Measurements from ENCODE around the gene RRAS. TPM values are rescaled to one million over a fixed set of nuclear protein-coding genes. Genes with fewer than 3 reads are reported as not detected.

Gene RRAS
- total RNA-seq, 3 donors from 2014 or later = 43.9 to 89.8 (median 48.6) TPM

DNA sequence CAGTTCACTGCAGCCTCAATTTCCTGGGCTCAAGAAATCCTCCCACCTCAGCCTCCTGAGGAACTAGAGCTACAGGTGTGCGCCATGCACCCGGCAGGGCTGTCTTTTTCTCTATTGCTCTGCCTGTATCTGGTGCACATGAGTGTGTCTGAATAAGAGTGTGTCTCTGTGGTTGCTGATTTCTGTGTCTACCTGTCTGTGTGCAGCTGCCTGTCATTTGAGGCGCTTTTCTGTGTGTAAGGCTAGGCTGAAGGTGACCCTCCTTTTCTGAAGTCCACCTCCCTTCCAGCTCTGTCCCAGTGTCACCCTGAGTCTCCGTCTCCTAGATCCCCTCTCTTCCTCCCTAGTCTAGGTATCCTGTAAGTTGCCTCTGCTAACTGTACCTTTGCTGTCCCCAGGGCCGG lies 50.4 kb downstream of the RRAS start:
- peaks cover 10% of the 10 kb centered on the region for H3K4me1 ChIP-seq (ENCODE audit: low read depth)
- no peak overlapping the region for H3K4me3 ChIP-seq
- no peaks in the 10 kb centered on the region for H3K9me3 ChIP-seq
- ATAC-seq = no peak
- intact Hi-C loops (cut with DNase I, micrococcal nuclease) = loop anchor here in 1 of 2 donors (10.0 kb wide), 1 partner anchor 95 kb away; the partner anchor contains the start of gene ADM5
- DNase-seq = peak in 2 of 3 donors; percentile 35 to 39
- no peaks in the 10 kb centered on the region for H3K36me3 ChIP-seq (ENCODE audit: low read depth)
- TF ChIP-seq, protein P1, sequence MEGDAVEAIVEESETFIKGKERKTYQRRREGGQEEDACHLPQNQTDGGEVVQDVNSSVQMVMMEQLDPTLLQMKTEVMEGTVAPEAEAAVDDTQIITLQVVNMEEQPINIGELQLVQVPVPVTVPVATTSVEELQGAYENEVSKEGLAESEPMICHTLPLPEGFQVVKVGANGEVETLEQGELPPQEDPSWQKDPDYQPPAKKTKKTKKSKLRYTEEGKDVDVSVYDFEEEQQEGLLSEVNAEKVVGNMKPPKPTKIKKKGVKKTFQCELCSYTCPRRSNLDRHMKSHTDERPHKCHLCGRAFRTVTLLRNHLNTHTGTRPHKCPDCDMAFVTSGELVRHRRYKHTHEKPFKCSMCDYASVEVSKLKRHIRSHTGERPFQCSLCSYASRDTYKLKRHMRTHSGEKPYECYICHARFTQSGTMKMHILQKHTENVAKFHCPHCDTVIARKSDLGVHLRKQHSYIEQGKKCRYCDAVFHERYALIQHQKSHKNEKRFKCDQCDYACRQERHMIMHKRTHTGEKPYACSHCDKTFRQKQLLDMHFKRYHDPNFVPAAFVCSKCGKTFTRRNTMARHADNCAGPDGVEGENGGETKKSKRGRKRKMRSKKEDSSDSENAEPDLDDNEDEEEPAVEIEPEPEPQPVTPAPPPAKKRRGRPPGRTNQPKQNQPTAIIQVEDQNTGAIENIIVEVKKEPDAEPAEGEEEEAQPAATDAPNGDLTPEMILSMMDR (IDR thresholded peaks at IDR 0.05) = no peak

DNA sequence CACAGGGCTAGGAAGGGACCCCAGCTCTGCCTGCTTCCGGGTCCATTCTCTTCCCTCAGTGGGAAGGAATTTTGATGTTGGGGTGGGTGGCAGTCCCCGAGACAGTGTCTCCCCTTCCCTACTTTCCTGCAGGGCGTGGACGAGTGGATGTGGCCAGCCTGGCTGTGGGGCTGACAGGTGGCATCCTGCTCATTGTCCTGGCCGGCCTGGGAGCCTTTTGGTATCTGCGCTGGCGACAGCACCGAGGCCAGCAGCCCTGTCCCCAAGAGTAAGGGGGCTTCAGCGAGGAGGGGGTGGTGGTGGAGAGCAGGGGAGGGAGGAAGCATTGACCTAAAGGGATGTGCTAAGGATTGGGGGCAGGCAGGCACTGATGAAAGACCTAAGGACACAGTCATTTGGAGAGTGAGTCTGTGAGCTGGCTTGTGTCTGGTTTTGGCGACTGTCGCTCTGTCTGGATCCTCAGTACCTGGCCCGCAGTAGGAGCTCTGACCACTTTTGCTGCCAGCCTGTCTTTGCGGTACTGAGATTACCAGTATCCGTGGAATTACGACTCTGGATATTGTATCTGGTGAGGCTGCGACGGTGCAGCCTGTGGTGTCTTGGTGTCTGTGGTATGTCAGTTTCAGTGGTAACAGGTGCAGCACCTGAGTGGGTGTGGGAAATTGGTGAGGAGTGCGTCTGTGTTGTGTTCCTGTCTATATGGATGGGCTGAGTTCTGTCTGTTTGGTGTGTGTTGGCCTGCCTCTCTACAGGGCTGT lies 51.4 kb downstream of the RRAS start:
- intact Hi-C loops (cut with DNase I, micrococcal nuclease) = loop anchor here in 1 of 2 donors (10.0 kb wide), 1 partner anchor 96 kb away; the partner anchor contains the start of gene ADM5
- DNase-seq = no peak
- H3K4me3 ChIP-seq = no peak overlapping the region
- TF ChIP-seq, protein P1 (IDR thresholded peaks at IDR 0.05) = no peak
- H3K36me3 ChIP-seq (ENCODE audit: low read depth) = no peaks in the 10 kb centered on the region
- H3K4me1 ChIP-seq (ENCODE audit: low read depth) = peaks cover 3% of the 10 kb centered on the region
- no peaks in the 10 kb centered on the region for H3K9me3 ChIP-seq
- no peak for ATAC-seq

DNA sequence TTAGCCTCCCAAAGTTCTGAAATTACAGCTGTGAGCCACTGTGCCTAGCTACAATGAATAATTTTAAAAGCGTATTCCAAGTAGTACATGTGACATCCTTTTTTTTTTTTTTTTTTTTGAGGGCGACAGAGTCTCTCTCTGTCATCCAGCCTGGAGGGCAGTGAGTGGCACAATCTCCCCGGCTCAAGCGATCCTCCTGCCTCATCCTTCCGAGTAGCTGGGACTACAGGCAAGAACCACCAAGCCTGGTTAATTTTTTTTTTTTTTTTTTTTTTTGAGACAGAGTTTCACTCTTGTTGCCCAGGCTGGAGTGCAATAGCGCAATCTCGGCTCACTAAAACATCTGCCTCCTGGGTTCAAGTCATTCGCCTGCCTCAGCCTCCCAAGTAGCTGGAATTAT lies 52.7 kb downstream of the RRAS start:
- Histone ChIP-seq H3K36me3 (ENCODE audit: low read depth) (no peaks in the 10 kb centered on the region), H3K4me1 (ENCODE audit: low read depth) (no peaks in the 10 kb centered on the region), H3K4me3 (no peak overlapping the region), H3K9me3 (no peaks in the 10 kb centered on the region)
- no peak for DNase-seq
- intact Hi-C loops (cut with DNase I, micrococcal nuclease) = loop anchor here in 1 of 2 donors (10.0 kb wide), 1 partner anchor 98 kb away; the partner anchor contains the start of gene ADM5
- TF ChIP-seq, protein P1 (IDR thresholded peaks at IDR 0.05) = no peak
- no peak for ATAC-seq

Small RNAs within 50 kb of the gene (microRNA-seq; reads per million reads assigned to microRNA genes)
- not detected for gene MIR5088

Other genes with a start within 250 kb of the RRAS start
- not detected for gene PTH2, start 216.7 kb downstream of the RRAS start, total RNA-seq
- not detected for gene GFY, start 214.8 kb downstream of the RRAS start, total RNA-seq
- 1 to 10 TPM in 1 of 3 donors, under 1 TPM in 2; 0.20 to 1.0 (median 0.51) TPM for gene SLC17A7, start 198.6 kb downstream of the RRAS start, total RNA-seq
- gene PIH1D1, start 188.3 kb downstream of the RRAS start, total RNA-seq = 10 to 100 TPM; 65.2 to 78.7 (median 76.6) TPM
- gene ALDH16A1, start 186.9 kb downstream of the RRAS start, total RNA-seq = 10 to 100 TPM; 31.2 to 36.4 (median 36.3) TPM
- gene FLT3LG, start 165.9 kb downstream of the RRAS start, total RNA-seq = 10 to 100 TPM in 1 of 3 donors, 1 to 10 TPM in 2; 3.3 to 14.8 (median 7.8) TPM
- 1,000 to 10,000 TPM; 2,162 to 2,782 (median 2,296) TPM for gene RPL13A, start 152.5 kb downstream of the RRAS start, total RNA-seq
- gene RPS11, start 143.7 kb downstream of the RRAS start, total RNA-seq = 1,000 to 10,000 TPM; 1,414 to 1,682 (median 1,521) TPM
- 100 to 1,000 TPM; 308 to 537 (median 450) TPM for gene FCGRT, start 127.5 kb downstream of the RRAS start, total RNA-seq
- 10 to 100 TPM; 28.5 to 42.2 (median 34.0) TPM for gene RCN3, start 112.1 kb downstream of the RRAS start, total RNA-seq
- gene NOSIP, start 59.6 kb downstream of the RRAS start, total RNA-seq = 10 to 100 TPM; 59.2 to 72.5 (median 66.3) TPM
- gene PRRG2, start 58.8 kb downstream of the RRAS start, total RNA-seq = 10 to 100 TPM in 2 of 3 donors, 1 to 10 TPM in 1; 9.1 to 25.1 (median 18.9) TPM
- gene PRR12, start 49.0 kb downstream of the RRAS start, total RNA-seq = 10 to 100 TPM; 24.2 to 37.3 (median 26.2) TPM
- 10 to 100 TPM; 55.5 to 75.0 (median 56.1) TPM for gene SCAF1, start 2.1 kb upstream of the RRAS start, total RNA-seq
- gene IRF3, start 25.7 kb upstream of the RRAS start, total RNA-seq = 100 to 1,000 TPM in 1 of 3 donors, 10 to 100 TPM in 2; 76.1 to 119 (median 90.1) TPM
- 10 to 100 TPM in 2 of 3 donors, 1 to 10 TPM in 1; 9.6 to 20.8 (median 16.3) TPM for gene BCL2L12, start 25.8 kb upstream of the RRAS start, total RNA-seq
- gene PRMT1, start 37.1 kb upstream of the RRAS start, total RNA-seq = 100 to 1,000 TPM in 1 of 3 donors, 10 to 100 TPM in 2; 68.1 to 101 (median 94.8) TPM
- 1 to 10 TPM in 2 of 3 donors, under 1 TPM in 1; 0.69 to 1.3 (median 1.2) TPM for gene ADM5, start 49.5 kb upstream of the RRAS start, total RNA-seq
- 1 to 10 TPM; 1.9 to 7.6 (median 2.2) TPM for gene CPT1C, start 51.0 kb upstream of the RRAS start, total RNA-seq
- under 1 TPM in 1 of 3 donors, not detected in 2; 0.35 TPM for gene TSKS, start 123.2 kb upstream of the RRAS start, total RNA-seq
- gene AP2A1, start 126.9 kb upstream of the RRAS start, total RNA-seq = 10 to 100 TPM; 73.6 to 84.8 (median 82.5) TPM
- gene FUZ, start 173.1 kb upstream of the RRAS start, total RNA-seq = 10 to 100 TPM in 2 of 3 donors, 1 to 10 TPM in 1; 6.6 to 21.0 (median 11.9) TPM
- gene MED25, start 178.1 kb upstream of the RRAS start, total RNA-seq = 10 to 100 TPM; 54.7 to 57.4 (median 55.2) TPM
- 100 to 1,000 TPM in 2 of 3 donors, 10 to 100 TPM in 1; 92.8 to 171 (median 107) TPM for gene PTOV1, start 211.0 kb upstream of the RRAS start, total RNA-seq
- 100 to 1,000 TPM in 2 of 3 donors, 10 to 100 TPM in 1; 84.3 to 114 (median 111) TPM for gene PNKP, start 227.4 kb upstream of the RRAS start, total RNA-seq
- gene AKT1S1, start 237.2 kb upstream of the RRAS start, total RNA-seq = 10 to 100 TPM; 38.8 to 44.0 (median 42.3) TPM
- 10 to 100 TPM; 33.7 to 55.7 (median 45.1) TPM for gene TBC1D17, start 237.6 kb upstream of the RRAS start, total RNA-seq

Data from mucosa of descending colon (tissue), 3 donors.